GM19193 (cell line): ENCODE data around the gene SPATA16.

Experiments
- POLR2A ChIP-seq: IDR thresholded peaks from 4 replicates; pipeline ENCODE4 v1.6.1; 2011; ENCODE audit not compliant: insufficient read depth, insufficient read length; ENCODE audit errors: extremely low read depth

Gene SPATA16

GRCh38 chr3:173021547-173022185 lies 119.4 kb downstream of the SPATA16 start:
- TF ChIP-seq POLR2A, result no peak

- TF ChIP-seq POLR2A, result no peak
These were observed 121.7 kb downstream of the SPATA16 start for GRCh38 chr3:173019378-173019777.

- TF ChIP-seq POLR2A, result no peak
These were observed 122.3 kb downstream of the SPATA16 start for GRCh38 chr3:173018758-173019157.

- no peak for TF ChIP-seq POLR2A
These were observed 127.7 kb downstream of the SPATA16 start for GRCh38 chr3:173013219-173013832.

GRCh38 chr3:173009410-173009809 lies 131.6 kb downstream of the SPATA16 start:
- no peak for TF ChIP-seq POLR2A

GRCh38 chr3:173008978-173009377 lies 132.1 kb downstream of the SPATA16 start:
- no peak for TF ChIP-seq POLR2A

GRCh38 chr3:173007079-173007723 lies 133.8 kb downstream of the SPATA16 start:
- TF ChIP-seq POLR2A, result no peak

GRCh38 chr3:173006006-173006405 lies 135.0 kb downstream of the SPATA16 start:
- no peak for TF ChIP-seq POLR2A

- TF ChIP-seq POLR2A, result no peak
These were observed 136.4 kb downstream of the SPATA16 start for GRCh38 chr3:173004681-173005080.

GRCh38 chr3:173003956-173004355 lies 137.1 kb downstream of the SPATA16 start:
- TF ChIP-seq POLR2A, result no peak

- no peak for TF ChIP-seq POLR2A
These were observed 137.6 kb downstream of the SPATA16 start for GRCh38 chr3:173003471-173003870.

GRCh38 chr3:173001622-173002021 lies 139.4 kb downstream of the SPATA16 start:
- TF ChIP-seq POLR2A, result no peak

- TF ChIP-seq POLR2A, result no peak
These were observed 140.5 kb downstream of the SPATA16 start for GRCh38 chr3:173000553-173000952.

GRCh38 chr3:172993412-172993811 lies 147.6 kb downstream of the SPATA16 start:
- no peak for TF ChIP-seq POLR2A

GRCh38 chr3:172991424-172991996 lies 149.5 kb downstream of the SPATA16 start:
- TF ChIP-seq POLR2A, result no peak

GRCh38 chr3:172989373-172989772 lies 151.7 kb downstream of the SPATA16 start:
- no peak for TF ChIP-seq POLR2A
